Neuronal stem cell (in vitro differentiated cells): ENCODE results near the gene NPBWR2.
"Not testable (repeated sequence)": the region's sequence is repeated elsewhere in the genome, so short reads cannot be mapped to it uniquely, and the experiment has no call there.

Experiments used
- DNase-seq: peaks from one replicate; pipeline ENCODE4 v3.0.0-alpha.2; 2013; ENCODE audit warnings: low spot score
- H2AFZ ChIP-seq: one replicate; pipeline ENCODE4 v1.6.1; 2013; ENCODE audit warnings: mild to moderate bottlenecking, low read length, inconsistent platforms
- H2AK5ac ChIP-seq: 2 replicates; pipeline ENCODE4 v1.6.1; 2013; ENCODE audit warnings: low read depth, mild to moderate bottlenecking, inconsistent platforms, low read length, moderate library complexity, mixed read lengths
- H2BK120ac ChIP-seq: 2 replicates; pipeline ENCODE4 v1.6.1; 2013; ENCODE audit warnings: low read depth, mild to moderate bottlenecking, inconsistent platforms, low read length, moderate library complexity, mixed read lengths
- H2BK12ac ChIP-seq: one replicate; pipeline ENCODE4 v1.6.1; 2013; ENCODE audit warnings: low read length, inconsistent platforms
- H2BK15ac ChIP-seq: 2 replicates; pipeline ENCODE4 v1.6.1; 2013; ENCODE audit warnings: mild to moderate bottlenecking, low read length, inconsistent platforms, mixed read lengths
- H2BK5ac ChIP-seq: one replicate; pipeline ENCODE4 v1.6.1; 2013; ENCODE audit warnings: inconsistent platforms, mild to moderate bottlenecking, low read length, moderate library complexity
- H3K14ac ChIP-seq: one replicate; pipeline ENCODE4 v1.6.1; 2013; ENCODE audit warnings: low read length, inconsistent platforms
- H3K18ac ChIP-seq: 2 replicates; pipeline ENCODE4 v1.6.1; 2013; ENCODE audit warnings: low read length, inconsistent platforms
- H3K23ac ChIP-seq: 2 replicates; pipeline ENCODE4 v1.6.1; 2013; ENCODE audit warnings: low read depth, mild to moderate bottlenecking, mixed read lengths, low read length, inconsistent platforms; ENCODE audit not compliant: poor library complexity
- H3K27ac ChIP-seq: replicated peaks from 3 replicates; pipeline ENCODE4 v1.5.1; 2013; ENCODE audit warnings: low read length, inconsistent platforms
- H3K27me3 ChIP-seq, 3 experiments: 2 replicates each; pipeline ENCODE4 v1.6.1; 2013; ENCODE audit warnings: low read length in 3 of 3, mild to moderate bottlenecking in 2 of 3, inconsistent platforms in 1 of 3, low read depth in 1 of 3, mixed read lengths in 1 of 3, moderate library complexity in 1 of 3; ENCODE audit not compliant: control insufficient read depth in 3 of 3, insufficient read depth in 3 of 3
- H3K36me3 ChIP-seq, 2 donors: replicated peaks in 1 of 2; 2 replicates each; pipeline ENCODE4 v1.6.1; 2013; ENCODE audit warnings: low read length in 2 of 2; ENCODE audit not compliant: control insufficient read depth in 2 of 2, insufficient read depth in 2 of 2
- H3K4ac ChIP-seq: 2 replicates; pipeline ENCODE4 v1.6.1; 2013; ENCODE audit warnings: inconsistent platforms, mild to moderate bottlenecking, low read length, moderate library complexity
- H3K4me1 ChIP-seq, 2 donors: 1 replicate in 1 of 2; 2 replicates in 1 of 2; pipeline ENCODE4 v1.6.1; 2013; ENCODE audit warnings: low read length in 2 of 2, low read depth in 1 of 2; ENCODE audit not compliant: control insufficient read depth in 2 of 2, insufficient read depth in 1 of 2
- H3K4me2 ChIP-seq: one replicate; pipeline ENCODE4 v1.6.1; 2013; ENCODE audit warnings: mild to moderate bottlenecking, low read length, inconsistent platforms; ENCODE audit not compliant: insufficient read depth, poor library complexity, severe bottlenecking
- H3K4me3 ChIP-seq, 2 donors: 2 replicates each; pipeline ENCODE4 v1.5.1; 2013; ENCODE audit warnings: low read length in 2 of 2, mild to moderate bottlenecking in 2 of 2, inconsistent platforms in 1 of 2, moderate library complexity in 1 of 2
- H3K79me1 ChIP-seq: one replicate; pipeline ENCODE4 v1.6.1; 2013; ENCODE audit warnings: low read depth, mild to moderate bottlenecking, inconsistent platforms, low read length, moderate library complexity
- H3K9ac ChIP-seq: one replicate; pipeline ENCODE4 v1.6.1; 2013; ENCODE audit warnings: mild to moderate bottlenecking, low read depth, low read length, inconsistent platforms; ENCODE audit not compliant: poor library complexity
- H3K9me3 ChIP-seq, 2 donors: replicated peaks in 1 of 2; 2 replicates each; pipeline versions ENCODE3 to v1.6.1; 2013; ENCODE audit warnings: low read length in 2 of 2, mild to moderate bottlenecking in 2 of 2, inconsistent platforms in 1 of 2, low read depth in 1 of 2, mixed read lengths in 1 of 2, moderate library complexity in 1 of 2; ENCODE audit not compliant: control insufficient read depth in 2 of 2, insufficient read depth in 1 of 2
- H4K8ac ChIP-seq: one replicate; pipeline ENCODE4 v1.6.1; 2013; ENCODE audit warnings: low read depth, mild to moderate bottlenecking, inconsistent platforms, low read length, moderate library complexity
- H4K91ac ChIP-seq: one replicate; pipeline ENCODE4 v1.6.1; 2013; ENCODE audit warnings: low read length, low read depth, mild to moderate bottlenecking, inconsistent platforms; ENCODE audit not compliant: poor library complexity
- WGBS, 2 donors: extraction: QIAGEN DNeasy Blood & Tissue Kit; methylation state at CpG; one replicate each; pipeline ENCODE4 v1.1.7; 2013; ENCODE audit warnings: missing lambda C conversion rate in 2 of 2, mixed read lengths in 1 of 2; ENCODE audit not compliant: insufficient read length in 2 of 2, insufficient replicate concordance in 1 of 2; ENCODE audit errors: extremely low coverage in 2 of 2; 5-methylcytosine and 5-hydroxymethylcytosine counted together

Gene NPBWR2

DNA sequence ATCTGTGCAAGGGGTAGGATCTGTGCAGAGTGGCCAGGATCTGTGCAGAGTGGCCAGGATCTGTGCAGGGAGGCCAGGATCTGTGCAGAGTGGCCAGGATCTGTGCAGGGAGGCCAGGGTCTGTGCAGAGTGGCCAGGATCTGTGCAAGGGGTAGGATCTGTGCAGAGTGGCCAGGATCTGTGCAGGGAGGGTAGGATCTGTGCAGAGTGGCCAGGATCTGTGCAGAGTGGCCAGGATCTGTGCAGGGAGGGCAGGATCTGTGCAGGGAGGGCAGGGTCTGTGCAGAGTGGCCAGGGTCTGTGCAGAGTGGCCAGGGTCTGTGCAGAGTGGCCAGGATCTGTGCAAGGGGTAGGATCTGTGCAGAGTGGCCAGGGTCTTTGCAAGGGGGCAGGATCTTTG, 18.8 kb downstream of the NPBWR2 start:
- Histone ChIP-seq H3K9me3 (peaks cover 8 to 19% of the 10 kb centered on the region in 2 donors), H3K14ac (peak overlapping the region; percentile 98), H3K23ac (peak overlapping the region; percentile 88), H3K4ac (peak overlapping the region; percentile 7), H3K27me3 (peaks cover 2 to 64% (median 29%) of the 10 kb centered on the region in 3 experiments), H3K18ac (peak overlapping the region; percentile 91), H4K8ac (peak overlapping the region; percentile 52), H3K9ac (peak overlapping the region; percentile 52), H2BK12ac (peak overlapping the region; percentile 49), H2BK120ac (peak overlapping the region; percentile 35), H3K4me1 (peaks cover 11 to 13% of the 10 kb centered on the region in 2 donors)
- H3K36me3 ChIP-seq, H3K4me2 ChIP-seq, H2BK5ac ChIP-seq, DNase-seq, H3K79me1 ChIP-seq, H3K4me3 ChIP-seq, H2AK5ac ChIP-seq, H2BK15ac ChIP-seq, H3K27ac ChIP-seq, H2AFZ ChIP-seq, H4K91ac ChIP-seq: not testable (repeated sequence)

DNA sequence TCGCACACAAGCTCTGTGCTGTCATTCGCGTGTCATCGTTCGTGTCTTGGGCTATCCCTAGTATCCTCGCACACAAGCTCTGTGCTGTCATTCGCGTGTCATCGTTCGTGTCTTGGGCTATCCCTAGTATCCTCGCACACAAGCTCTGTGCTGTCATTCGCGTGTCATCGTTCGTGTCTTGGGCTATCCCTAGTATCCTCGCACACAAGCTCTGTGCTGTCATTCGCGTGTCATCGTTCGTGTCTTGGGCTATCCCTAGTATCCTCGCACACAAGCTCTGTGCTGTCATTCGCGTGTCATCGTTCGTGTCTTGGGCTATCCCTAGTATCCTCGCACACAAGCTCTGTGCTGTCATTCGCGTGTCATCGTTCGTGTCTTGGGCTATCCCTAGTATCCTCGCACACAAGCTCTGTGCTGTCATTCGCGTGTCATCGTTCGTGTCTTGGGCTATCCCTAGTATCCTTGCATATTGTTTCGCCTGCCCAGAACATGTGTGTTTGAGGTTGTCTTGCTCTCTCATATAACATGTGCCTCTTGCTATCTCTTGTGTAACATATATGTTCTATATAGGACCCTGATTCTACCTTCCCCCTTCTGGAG, 20.0 kb downstream of the NPBWR2 start:
- not testable (repeated sequence) for H4K91ac ChIP-seq, H2BK5ac ChIP-seq, H3K27ac ChIP-seq, H4K8ac ChIP-seq, H2AK5ac ChIP-seq, H2AFZ ChIP-seq, H3K14ac ChIP-seq, H3K23ac ChIP-seq, H2BK15ac ChIP-seq, H3K36me3 ChIP-seq, H3K4ac ChIP-seq, H3K4me2 ChIP-seq, H3K9ac ChIP-seq, H2BK12ac ChIP-seq, H3K4me3 ChIP-seq, H3K18ac ChIP-seq, H2BK120ac ChIP-seq, H3K79me1 ChIP-seq, DNase-seq
- WGBS, 2 donors, result no CpG with 5 or more reads among the region's 36 CpGs
- H3K9me3 ChIP-seq, result peaks cover 8 to 19% of the 10 kb centered on the region in 2 donors
- H3K4me1 ChIP-seq, result peaks cover 18 to 20% of the 10 kb centered on the region in 2 donors
- H3K27me3 ChIP-seq, result peaks cover 2 to 69% (median 38%) of the 10 kb centered on the region in 3 experiments

DNA sequence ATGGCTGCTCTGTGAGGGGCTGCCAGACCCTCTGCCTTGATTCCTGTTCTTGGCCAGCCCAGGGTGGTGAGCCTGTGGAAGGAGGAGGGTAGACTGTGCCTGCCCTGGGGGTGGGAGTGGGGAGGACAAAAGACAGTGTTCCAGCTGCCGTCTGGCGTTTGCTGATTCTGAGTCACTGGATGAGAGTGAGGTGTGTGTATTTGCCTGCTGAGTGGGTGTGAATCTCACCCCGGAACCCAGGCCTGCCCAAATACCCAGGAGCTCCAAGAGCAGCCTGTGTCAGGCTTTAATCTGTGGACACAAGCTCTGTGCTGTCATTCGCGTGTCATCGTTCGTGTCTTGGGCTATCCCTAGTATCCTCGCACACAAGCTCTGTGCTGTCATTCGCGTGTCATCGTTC, 20.6 kb downstream of the NPBWR2 start:
- no peak for DNase-seq
- Histone ChIP-seq H3K4me1 (peaks cover 19 to 22% of the 10 kb centered on the region in 2 donors), H4K91ac (no peak overlapping the region), H2BK5ac (no peak overlapping the region), H3K4ac (no peak overlapping the region), H3K9me3 (peaks cover 8 to 19% of the 10 kb centered on the region in 2 donors), H3K18ac (no peak overlapping the region), H3K27ac (no peak overlapping the region), H3K27me3 (peaks cover 2 to 70% (median 41%) of the 10 kb centered on the region in 3 experiments), H3K23ac (no peak overlapping the region), H3K4me3 (no peak overlapping the region), H3K14ac (no peak overlapping the region), H2BK12ac (no peak overlapping the region), H2AK5ac (no peak overlapping the region), H3K36me3 (no peaks in the 10 kb centered on the region), H3K79me1 (no peaks in the 10 kb centered on the region), H2BK15ac (no peak overlapping the region), H3K9ac (no peak overlapping the region), H2BK120ac (no peak overlapping the region), H3K4me2 (no peak overlapping the region), H2AFZ (no peak overlapping the region), H4K8ac (no peak overlapping the region)
- no CpG with 5 or more reads among the region's 11 CpGs for WGBS, 2 donors

DNA sequence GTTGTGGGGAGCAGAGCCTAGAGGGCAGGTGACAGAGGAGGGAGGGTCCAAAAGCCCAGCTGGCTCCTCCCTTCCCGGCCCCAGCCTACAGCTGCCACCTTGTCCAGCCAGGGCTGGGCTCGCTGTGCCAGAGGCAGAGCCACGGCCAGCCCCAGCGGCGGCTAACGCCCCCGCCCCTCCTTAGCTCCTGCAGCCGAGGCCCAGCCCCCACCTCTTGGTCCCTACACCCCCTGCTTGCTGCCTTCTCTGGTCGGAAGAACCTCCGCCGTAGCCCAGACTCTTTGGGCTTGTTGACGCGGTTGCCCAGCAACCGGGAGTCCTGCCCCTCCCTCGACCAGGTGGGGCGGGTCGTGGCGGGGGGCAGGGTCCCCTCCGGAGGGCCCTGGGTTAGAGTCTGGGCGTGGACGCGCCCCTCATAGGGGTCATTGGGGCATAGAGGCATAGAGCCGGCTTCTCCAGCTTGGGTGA, 22.6 kb downstream of the NPBWR2 start:
- no peak overlapping the region for H4K8ac ChIP-seq
- peak overlapping the region; percentile 0 for H2AK5ac ChIP-seq
- H3K4me2 ChIP-seq, result peak overlapping the region; percentile 91
- H3K4ac ChIP-seq, result no peak overlapping the region
- H3K9me3 ChIP-seq, result peaks cover 8 to 19% of the 10 kb centered on the region in 2 donors
- H4K91ac ChIP-seq, result no peak overlapping the region
- no CpG with 5 or more reads among the region's 23 CpGs for WGBS, 2 donors
- no peak overlapping the region for H2BK5ac ChIP-seq
- no peak for DNase-seq
- no peak overlapping the region for H2BK15ac ChIP-seq
- peak overlapping the region; percentile 98 for H3K18ac ChIP-seq
- no peak overlapping the region for H2AFZ ChIP-seq
- H3K9ac ChIP-seq, result peak overlapping the region; percentile 50
- H3K27me3 ChIP-seq, result peaks cover 2 to 70% (median 42%) of the 10 kb centered on the region in 3 experiments
- peaks cover 2% of the 10 kb centered on the region for H3K79me1 ChIP-seq
- H2BK12ac ChIP-seq, result no peak overlapping the region
- peak overlapping the region; percentile 67 for H3K23ac ChIP-seq
- no peak overlapping the region for H3K27ac ChIP-seq
- H3K4me3 ChIP-seq, result peak overlapping the region in 1 of 2 donors; percentile 51
- peaks cover 26 to 40% of the 10 kb centered on the region in 2 donors for H3K4me1 ChIP-seq
- no peak overlapping the region for H3K14ac ChIP-seq
- H3K36me3 ChIP-seq, result no peaks in the 10 kb centered on the region
- no peak overlapping the region for H2BK120ac ChIP-seq
